ENCODE results near the gene LPO. TPM values are rescaled to one million over a fixed set of nuclear protein-coding genes. Genes with fewer than 3 reads are reported as not detected.
A peak's percentile ranks its signal among the peaks of the same experiment; 100 is the strongest.

The LPO gene
- total and polyA plus RNA-seq, 4 donors, result 0.15 to 0.26 TPM; not detected in 2

GRCh38 chr17:58318065-58318481, 79.7 kb downstream of the LPO start:
- H3K4me3 ChIP-seq, result no peak overlapping the region
- no peaks in the 10 kb centered on the region for H3K27me3 ChIP-seq (ENCODE audit: control insufficient read depth in 3 of 3, insufficient read depth in 3 of 3, low read length in 2 of 3)
- no peak overlapping the region for H3K27ac ChIP-seq (ENCODE audit: low read depth in 1 of 2, low read length in 1 of 2)
- no peaks in the 10 kb centered on the region for H3K9me3 ChIP-seq (ENCODE audit: control insufficient read depth in 4 of 4, insufficient read depth in 3 of 4, low read length in 3 of 4)
- peaks cover 0 to 4% (median 0%) of the 10 kb centered on the region in 4 donors for H3K36me3 ChIP-seq (ENCODE audit: control insufficient read depth in 4 of 4, insufficient read depth in 4 of 4, low read length in 4 of 4)
- no peak overlapping the region for H3K9ac ChIP-seq (ENCODE audit: insufficient read depth in 1 of 2, low read length in 2 of 2)
- 94 to 95% methylated on average over 9 of the region's 9 CpGs for WGBS, 2 donors
- DNase-seq, result peak in 1 of 3 donors; percentile 8
- no peaks in the 10 kb centered on the region for H3K4me1 ChIP-seq (ENCODE audit: control insufficient read depth in 5 of 5, insufficient read depth in 5 of 5, low read length in 5 of 5)
- no peak for ATAC-seq (ENCODE audit: insufficient read depth, low FRiP score)
- TF ChIP-seq, protein P1, sequence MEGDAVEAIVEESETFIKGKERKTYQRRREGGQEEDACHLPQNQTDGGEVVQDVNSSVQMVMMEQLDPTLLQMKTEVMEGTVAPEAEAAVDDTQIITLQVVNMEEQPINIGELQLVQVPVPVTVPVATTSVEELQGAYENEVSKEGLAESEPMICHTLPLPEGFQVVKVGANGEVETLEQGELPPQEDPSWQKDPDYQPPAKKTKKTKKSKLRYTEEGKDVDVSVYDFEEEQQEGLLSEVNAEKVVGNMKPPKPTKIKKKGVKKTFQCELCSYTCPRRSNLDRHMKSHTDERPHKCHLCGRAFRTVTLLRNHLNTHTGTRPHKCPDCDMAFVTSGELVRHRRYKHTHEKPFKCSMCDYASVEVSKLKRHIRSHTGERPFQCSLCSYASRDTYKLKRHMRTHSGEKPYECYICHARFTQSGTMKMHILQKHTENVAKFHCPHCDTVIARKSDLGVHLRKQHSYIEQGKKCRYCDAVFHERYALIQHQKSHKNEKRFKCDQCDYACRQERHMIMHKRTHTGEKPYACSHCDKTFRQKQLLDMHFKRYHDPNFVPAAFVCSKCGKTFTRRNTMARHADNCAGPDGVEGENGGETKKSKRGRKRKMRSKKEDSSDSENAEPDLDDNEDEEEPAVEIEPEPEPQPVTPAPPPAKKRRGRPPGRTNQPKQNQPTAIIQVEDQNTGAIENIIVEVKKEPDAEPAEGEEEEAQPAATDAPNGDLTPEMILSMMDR (IDR thresholded peaks at IDR 0.05; ENCODE audit: control extremely low read depth, extremely low read depth), result no peak

Other genes with a start within 250 kb of the LPO start
- 100 to 1,000 TPM; 183 to 235 TPM for gene SRSF1, start 231.3 kb upstream of the LPO start, total RNA-seq
- gene SRSF1, start 231.3 kb upstream of the LPO start, polyA plus RNA-seq, result 100 to 1,000 TPM in 1 of 2 donors, 10 to 100 TPM in 1; 76.7 to 128 TPM
- gene DYNLL2, start 155.2 kb upstream of the LPO start, total RNA-seq, result 10 to 100 TPM; 25.2 to 36.5 TPM
- 10 to 100 TPM; 21.8 to 27.9 TPM for gene DYNLL2, start 155.2 kb upstream of the LPO start, polyA plus RNA-seq
- gene OR4D1, start 90.2 kb upstream of the LPO start, total RNA-seq, result under 1 TPM in 1 of 2 donors, not detected in 1; 0.09 TPM
- gene OR4D1, start 90.2 kb upstream of the LPO start, polyA plus RNA-seq, result under 1 TPM in 1 of 2 donors, not detected in 1; 0.01 TPM
- not detected for gene OR4D2, start 71.6 kb upstream of the LPO start, total RNA-seq
- gene OR4D2, start 71.6 kb upstream of the LPO start, polyA plus RNA-seq, result not detected
- under 1 TPM in 1 of 2 donors, not detected in 1; 0.14 TPM for gene EPX, start 45.9 kb upstream of the LPO start, total RNA-seq
- under 1 TPM in 1 of 2 donors, not detected in 1; 0.96 TPM for gene EPX, start 45.9 kb upstream of the LPO start, polyA plus RNA-seq
- 10 to 100 TPM; 23.0 to 25.0 TPM for gene MKS1, start 19.3 kb upstream of the LPO start, total RNA-seq
- 10 to 100 TPM in 1 of 2 donors, 1 to 10 TPM in 1; 8.8 to 12.0 TPM for gene MKS1, start 19.3 kb upstream of the LPO start, polyA plus RNA-seq
- gene MPO, start 42.4 kb downstream of the LPO start, total RNA-seq, result 10 to 100 TPM in 1 of 2 donors, 1 to 10 TPM in 1; 2.5 to 62.0 TPM
- gene MPO, start 42.4 kb downstream of the LPO start, polyA plus RNA-seq, result 10 to 100 TPM in 1 of 2 donors, under 1 TPM in 1; 0.79 to 10.8 TPM
- 10 to 100 TPM; 19.3 to 23.5 TPM for gene TSPOAP1, start 90.2 kb downstream of the LPO start, total RNA-seq
- gene TSPOAP1, start 90.2 kb downstream of the LPO start, polyA plus RNA-seq, result 10 to 100 TPM in 1 of 2 donors, 1 to 10 TPM in 1; 7.0 to 17.1 TPM
- 10 to 100 TPM; 54.6 to 59.2 TPM for gene SUPT4H1, start 113.6 kb downstream of the LPO start, total RNA-seq
- 10 to 100 TPM; 75.5 to 97.5 TPM for gene SUPT4H1, start 113.6 kb downstream of the LPO start, polyA plus RNA-seq
- 10 to 100 TPM; 10.5 to 32.9 TPM for gene RNF43, start 178.9 kb downstream of the LPO start, total RNA-seq
- 1 to 10 TPM; 3.7 to 5.1 TPM for gene RNF43, start 178.9 kb downstream of the LPO start, polyA plus RNA-seq
- under 1 TPM; 0.12 to 0.17 TPM for gene HSF5, start 249.8 kb downstream of the LPO start, total RNA-seq
- under 1 TPM; 0.02 to 0.03 TPM for gene HSF5, start 249.8 kb downstream of the LPO start, polyA plus RNA-seq

Data from lung (tissue), 12 donors.